ENCODE measurements around the gene CAMTA1. TPM values are rescaled to one million over a fixed set of nuclear protein-coding genes. Genes with fewer than 3 reads are reported as not detected.

The CAMTA1 gene
- total RNA-seq, 1 donor from 2014 or later = 81.6 TPM

DNA sequence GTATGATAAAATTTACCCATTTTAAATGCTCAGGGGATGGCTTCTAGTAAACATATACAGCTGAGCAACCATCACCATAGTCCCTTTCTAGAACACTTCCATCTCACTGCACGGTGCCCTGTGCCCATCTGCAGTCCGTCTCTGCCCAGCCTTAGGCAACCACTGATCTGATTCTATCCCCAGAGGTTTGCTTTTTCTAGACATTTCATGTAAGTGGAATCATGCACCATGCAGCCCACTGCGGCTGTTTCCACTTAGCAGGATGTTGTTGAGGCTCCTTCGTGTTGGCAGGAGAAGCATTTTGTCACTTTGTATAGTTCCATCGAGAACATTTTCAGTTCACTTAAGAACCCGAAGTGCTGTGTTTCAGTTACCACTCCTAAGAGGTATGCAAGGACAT is 958.1 kb downstream of the CAMTA1 start:
- DNase-seq (ENCODE audit: extremely low spot score, unreplicated experiment) = peak; percentile 32

DNA sequence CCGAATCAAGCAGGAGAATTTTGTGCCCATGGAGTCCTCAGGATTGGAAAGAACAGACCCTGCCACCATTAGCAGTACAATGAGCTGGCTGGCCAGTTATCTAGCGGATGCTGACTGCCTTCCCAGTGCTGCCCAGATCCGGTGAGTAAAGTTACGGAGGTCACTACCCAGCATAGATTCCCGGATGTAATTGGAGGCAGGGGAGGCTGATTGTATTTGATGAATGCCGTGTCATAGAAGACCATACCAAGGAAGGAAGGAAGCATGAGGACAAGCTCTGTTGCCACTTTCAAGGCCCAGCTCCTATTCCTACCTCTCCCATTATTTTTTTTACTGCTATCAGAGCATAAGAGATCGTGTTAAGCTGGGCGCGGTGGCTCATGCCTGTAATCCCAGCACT is 959.6 kb downstream of the CAMTA1 start:
- Mint-ChIP-seq H3K9me3 (ENCODE audit: unreplicated experiment) (no peaks in the 10 kb centered on the region), H3K36me3 (ENCODE audit: unreplicated experiment) (no peaks in the 10 kb centered on the region), H3K4me1 (ENCODE audit: unreplicated experiment) (no peaks in the 10 kb centered on the region), H3K4me3 (ENCODE audit: unreplicated experiment) (no peak overlapping the region), H3K27me3 (ENCODE audit: unreplicated experiment) (no peaks in the 10 kb centered on the region), H3K27ac (ENCODE audit: unreplicated experiment) (no peak overlapping the region)
- DNase-seq (ENCODE audit: extremely low spot score, unreplicated experiment) = no peak
- TF ChIP-seq, protein P1, sequence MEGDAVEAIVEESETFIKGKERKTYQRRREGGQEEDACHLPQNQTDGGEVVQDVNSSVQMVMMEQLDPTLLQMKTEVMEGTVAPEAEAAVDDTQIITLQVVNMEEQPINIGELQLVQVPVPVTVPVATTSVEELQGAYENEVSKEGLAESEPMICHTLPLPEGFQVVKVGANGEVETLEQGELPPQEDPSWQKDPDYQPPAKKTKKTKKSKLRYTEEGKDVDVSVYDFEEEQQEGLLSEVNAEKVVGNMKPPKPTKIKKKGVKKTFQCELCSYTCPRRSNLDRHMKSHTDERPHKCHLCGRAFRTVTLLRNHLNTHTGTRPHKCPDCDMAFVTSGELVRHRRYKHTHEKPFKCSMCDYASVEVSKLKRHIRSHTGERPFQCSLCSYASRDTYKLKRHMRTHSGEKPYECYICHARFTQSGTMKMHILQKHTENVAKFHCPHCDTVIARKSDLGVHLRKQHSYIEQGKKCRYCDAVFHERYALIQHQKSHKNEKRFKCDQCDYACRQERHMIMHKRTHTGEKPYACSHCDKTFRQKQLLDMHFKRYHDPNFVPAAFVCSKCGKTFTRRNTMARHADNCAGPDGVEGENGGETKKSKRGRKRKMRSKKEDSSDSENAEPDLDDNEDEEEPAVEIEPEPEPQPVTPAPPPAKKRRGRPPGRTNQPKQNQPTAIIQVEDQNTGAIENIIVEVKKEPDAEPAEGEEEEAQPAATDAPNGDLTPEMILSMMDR (IDR thresholded peaks at IDR 0.05) = no peak

More for the DNA sequence above, 958.1 kb downstream of the CAMTA1 start:
- H3K4me3 Mint-ChIP-seq (ENCODE audit: unreplicated experiment) = no peak overlapping the region
- peaks cover 2% of the 10 kb centered on the region for H3K36me3 Mint-ChIP-seq (ENCODE audit: unreplicated experiment)
- no peaks in the 10 kb centered on the region for H3K4me1 Mint-ChIP-seq (ENCODE audit: unreplicated experiment)
- no peak overlapping the region for H3K27ac Mint-ChIP-seq (ENCODE audit: unreplicated experiment)
- H3K27me3 Mint-ChIP-seq (ENCODE audit: unreplicated experiment) = no peaks in the 10 kb centered on the region
- TF ChIP-seq, protein P1 (IDR thresholded peaks at IDR 0.05) = no peak
- H3K9me3 Mint-ChIP-seq (ENCODE audit: unreplicated experiment) = no peaks in the 10 kb centered on the region

DNA sequence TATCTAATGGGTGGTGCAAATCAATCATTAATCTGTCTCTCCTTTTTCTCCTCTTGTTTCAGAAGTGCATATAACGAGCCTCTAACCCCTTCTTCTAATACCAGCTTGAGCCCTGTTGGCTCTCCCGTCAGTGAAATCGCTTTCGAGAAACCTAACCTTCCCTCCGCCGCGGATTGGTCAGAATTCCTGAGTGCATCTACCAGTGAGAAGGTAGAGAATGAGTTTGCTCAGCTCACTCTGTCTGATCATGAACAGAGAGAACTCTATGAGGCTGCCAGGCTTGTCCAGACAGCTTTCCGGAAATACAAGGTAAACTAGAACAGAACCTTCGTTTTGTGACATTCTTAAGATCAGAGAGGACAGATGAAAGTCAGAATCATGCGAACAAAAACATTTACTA is 960.5 kb downstream of the CAMTA1 start:
- H3K4me1 Mint-ChIP-seq (ENCODE audit: unreplicated experiment) = no peaks in the 10 kb centered on the region
- H3K4me3 Mint-ChIP-seq (ENCODE audit: unreplicated experiment) = no peak overlapping the region
- H3K27me3 Mint-ChIP-seq (ENCODE audit: unreplicated experiment) = no peaks in the 10 kb centered on the region
- TF ChIP-seq, protein P1 (IDR thresholded peaks at IDR 0.05) = no peak
- H3K27ac Mint-ChIP-seq (ENCODE audit: unreplicated experiment) = no peak overlapping the region
- no peaks in the 10 kb centered on the region for H3K36me3 Mint-ChIP-seq (ENCODE audit: unreplicated experiment)
- DNase-seq (ENCODE audit: extremely low spot score, unreplicated experiment) = no peak
- H3K9me3 Mint-ChIP-seq (ENCODE audit: unreplicated experiment) = no peaks in the 10 kb centered on the region

DNA sequence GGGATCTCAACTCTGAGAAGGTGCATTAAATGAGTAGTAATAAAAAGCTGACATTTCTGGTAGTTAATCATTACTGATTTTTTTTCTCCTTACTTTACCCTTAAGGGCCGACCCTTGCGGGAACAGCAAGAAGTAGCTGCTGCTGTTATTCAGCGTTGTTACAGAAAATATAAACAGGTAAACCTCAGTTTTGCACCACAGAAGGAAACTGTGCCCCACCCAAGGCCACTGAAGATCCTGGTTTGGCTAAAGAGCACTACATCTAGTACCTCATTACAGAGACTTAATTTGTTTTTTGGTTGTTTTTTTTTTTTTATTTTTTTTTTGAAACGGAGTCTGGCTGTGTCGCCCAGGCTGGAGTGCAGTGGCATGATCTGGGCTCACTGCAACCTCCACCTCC is 962.4 kb downstream of the CAMTA1 start:
- peaks cover 4% of the 10 kb centered on the region for H3K4me1 Mint-ChIP-seq (ENCODE audit: unreplicated experiment)
- H3K27me3 Mint-ChIP-seq (ENCODE audit: unreplicated experiment) = no peaks in the 10 kb centered on the region

DNA sequence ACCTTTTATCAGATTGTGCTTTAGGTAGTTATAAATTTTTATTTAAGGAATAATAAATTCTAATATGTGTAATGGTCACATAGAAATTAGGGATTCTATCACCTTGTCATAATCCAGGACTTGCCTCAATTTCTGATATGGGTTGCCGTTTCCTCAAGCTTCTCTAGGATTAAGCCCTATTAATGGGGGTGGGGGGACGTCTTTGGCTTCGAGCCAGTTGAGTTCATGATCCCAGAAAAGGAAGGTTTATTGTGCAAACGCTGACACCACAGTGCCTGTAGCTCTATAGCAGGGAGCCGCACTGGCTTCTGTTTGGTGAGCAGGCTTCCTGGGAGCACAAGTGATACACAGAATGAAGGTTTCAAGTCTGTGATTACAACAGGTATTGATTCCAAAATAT is 963.9 kb downstream of the CAMTA1 start:
- Mint-ChIP-seq H3K4me1 (ENCODE audit: unreplicated experiment) (peaks cover 8% of the 10 kb centered on the region), H3K9me3 (ENCODE audit: unreplicated experiment) (no peaks in the 10 kb centered on the region), H3K27me3 (ENCODE audit: unreplicated experiment) (no peaks in the 10 kb centered on the region), H3K4me3 (ENCODE audit: unreplicated experiment) (no peak overlapping the region), H3K36me3 (ENCODE audit: unreplicated experiment) (no peaks in the 10 kb centered on the region), H3K27ac (ENCODE audit: unreplicated experiment) (no peak overlapping the region)
- DNase-seq (ENCODE audit: extremely low spot score, unreplicated experiment) = no peak
- TF ChIP-seq, protein P1 (IDR thresholded peaks at IDR 0.05) = no peak

More for the DNA sequence above, 962.4 kb downstream of the CAMTA1 start:
- Mint-ChIP-seq H3K36me3 (ENCODE audit: unreplicated experiment) (no peaks in the 10 kb centered on the region), H3K9me3 (ENCODE audit: unreplicated experiment) (no peaks in the 10 kb centered on the region), H3K27ac (ENCODE audit: unreplicated experiment) (no peak overlapping the region), H3K4me3 (ENCODE audit: unreplicated experiment) (no peak overlapping the region)
- no peak for DNase-seq (ENCODE audit: extremely low spot score, unreplicated experiment)
- TF ChIP-seq, protein P1 (IDR thresholded peaks at IDR 0.05) = no peak
